ENCODE results near the gene ZNF335. TPM values are rescaled to one million over a fixed set of nuclear protein-coding genes. Genes with fewer than 3 reads are reported as not detected.

The ZNF335 gene
- total RNA-seq, 1 experiment from 2014 or later: 26.9 TPM

- Mint-ChIP-seq H3K9me3 (ENCODE audit: unreplicated experiment) (no peaks in the 10 kb centered on the region), H3K4me1 (ENCODE audit: insufficient read depth, unreplicated experiment) (peaks cover 14% of the 10 kb centered on the region), H3K27me3 (ENCODE audit: insufficient read depth, unreplicated experiment) (no peaks in the 10 kb centered on the region), H3K36me3 (ENCODE audit: insufficient read depth, unreplicated experiment) (no peaks in the 10 kb centered on the region), H3K27ac (ENCODE audit: low read depth, unreplicated experiment) (no peak overlapping the region), H3K4me3 (ENCODE audit: unreplicated experiment) (no peak overlapping the region)
- intact Hi-C loops (cut with micrococcal nuclease): no loop called here
- DNase-seq (ENCODE audit: unreplicated experiment): no peak
- ChIA-PET POLR2A (interaction anchor here (0.7 to 2.1 kb wide), 7 partner anchors 10 to 34 kb away, joined by 3 to 7 read pairs (median 5); partner anchors contain the start of genes CTSA and NEURL2), CTCF (interaction anchor here (0.7 to 1.1 kb wide), 4 partner anchors 19 to 43 kb away, joined by 3 to 5 read pairs (median 4); partner anchors contain the start of gene ZSWIM1)
- TF ChIP-seq CTCF (IDR thresholded peaks at IDR 0.05; ENCODE audit: unreplicated experiment): no peak
- BruUV-seq (replicated peaks): no TSS peak
Measured at GRCh38 chr20:45909817-45910669, 62.0 kb downstream of the ZNF335 start.

GRCh38 chr20:45909336-45909808 is 62.6 kb downstream of the ZNF335 start:
- ChIA-PET POLR2A (interaction anchor here (0.7 to 2.1 kb wide), 7 partner anchors 9 to 35 kb away, joined by 3 to 7 read pairs (median 5); partner anchors contain the start of genes CTSA and NEURL2), CTCF (interaction anchor here (0.7 to 1.6 kb wide), 3 partner anchors 24 to 44 kb away, joined by 3 to 5 read pairs (median 4); partner anchors contain the start of gene ZSWIM1)
- Mint-ChIP-seq H3K4me1 (ENCODE audit: insufficient read depth, unreplicated experiment) (peaks cover 14% of the 10 kb centered on the region), H3K27me3 (ENCODE audit: insufficient read depth, unreplicated experiment) (no peaks in the 10 kb centered on the region), H3K36me3 (ENCODE audit: insufficient read depth, unreplicated experiment) (no peaks in the 10 kb centered on the region), H3K27ac (ENCODE audit: low read depth, unreplicated experiment) (no peak overlapping the region), H3K9me3 (ENCODE audit: unreplicated experiment) (no peaks in the 10 kb centered on the region), H3K4me3 (ENCODE audit: unreplicated experiment) (no peak overlapping the region)
- intact Hi-C loops (cut with micrococcal nuclease): no loop called here
- DNase-seq (ENCODE audit: unreplicated experiment): no peak
- no peak for TF ChIP-seq CTCF (IDR thresholded peaks at IDR 0.05; ENCODE audit: unreplicated experiment)
- BruUV-seq (replicated peaks): no TSS peak

GRCh38 chr20:45908084-45908483 is 63.9 kb downstream of the ZNF335 start:
- intact Hi-C loops (cut with micrococcal nuclease): no loop called here
- POLR2A ChIA-PET: interaction anchor here (0.7 to 1.0 kb wide), 2 partner anchors 21 to 1019 kb away, joined by 3 read pairs; no protein-coding TSS in a partner anchor
- no peak for DNase-seq (ENCODE audit: unreplicated experiment)
- CTCF ChIA-PET: interaction anchor here (0.9 to 1.6 kb wide), 4 partner anchors 20 to 79 kb away, joined by 3 to 7 read pairs (median 4); no protein-coding TSS in a partner anchor
- no TSS peak for BruUV-seq (replicated peaks)
- no peaks in the 10 kb centered on the region for H3K27me3 Mint-ChIP-seq (ENCODE audit: insufficient read depth, unreplicated experiment)
- H3K4me3 Mint-ChIP-seq (ENCODE audit: unreplicated experiment): no peak overlapping the region
- H3K4me1 Mint-ChIP-seq (ENCODE audit: insufficient read depth, unreplicated experiment): peaks cover 14% of the 10 kb centered on the region
- H3K27ac Mint-ChIP-seq (ENCODE audit: low read depth, unreplicated experiment): no peak overlapping the region
- no peaks in the 10 kb centered on the region for H3K36me3 Mint-ChIP-seq (ENCODE audit: insufficient read depth, unreplicated experiment)
- TF ChIP-seq CTCF (IDR thresholded peaks at IDR 0.05; ENCODE audit: unreplicated experiment): no peak
- H3K9me3 Mint-ChIP-seq (ENCODE audit: unreplicated experiment): no peaks in the 10 kb centered on the region
